ENCODE results near the gene ALDH1L2.
"Not testable (repeated sequence)": the region's sequence is repeated elsewhere in the genome, so short reads cannot be mapped to it uniquely, and the experiment has no call there.

ALDH1L2 gene

DNA sequence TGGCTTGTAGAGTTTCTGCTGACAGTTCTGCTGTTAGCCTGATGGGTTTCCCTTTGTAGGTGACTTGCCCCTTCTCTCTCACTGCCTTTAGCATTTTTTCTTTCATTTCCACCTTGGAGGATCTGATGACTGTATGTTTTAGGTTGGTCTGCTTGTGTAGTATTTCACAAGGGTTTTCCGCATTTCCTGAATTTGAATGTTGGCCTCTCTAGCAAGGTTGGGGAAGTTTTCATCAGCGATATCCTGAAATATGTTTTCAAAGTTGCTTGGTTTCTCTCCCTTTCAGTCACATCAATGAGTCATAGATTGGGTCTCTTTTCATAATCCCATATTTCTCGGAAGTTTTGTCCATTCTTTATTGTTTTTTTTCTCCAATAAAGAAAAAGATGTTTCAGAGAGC, 86.7 kb downstream of the ALDH1L2 start:
- DNase-seq, result no peak
- H3K27me3 Mint-ChIP-seq, result no peaks in the 10 kb centered on the region
- no peak overlapping the region for H3K27ac Mint-ChIP-seq
- H3K4me1 Mint-ChIP-seq, result peaks cover 2% of the 10 kb centered on the region
- no peak overlapping the region for H3K4me3 Mint-ChIP-seq
- H3K36me3 Mint-ChIP-seq (ENCODE audit: low read depth), result peaks cover 69% of the 10 kb centered on the region
- H3K9me3 Mint-ChIP-seq, result no peaks in the 10 kb centered on the region
- ATAC-seq, result no peak

DNA sequence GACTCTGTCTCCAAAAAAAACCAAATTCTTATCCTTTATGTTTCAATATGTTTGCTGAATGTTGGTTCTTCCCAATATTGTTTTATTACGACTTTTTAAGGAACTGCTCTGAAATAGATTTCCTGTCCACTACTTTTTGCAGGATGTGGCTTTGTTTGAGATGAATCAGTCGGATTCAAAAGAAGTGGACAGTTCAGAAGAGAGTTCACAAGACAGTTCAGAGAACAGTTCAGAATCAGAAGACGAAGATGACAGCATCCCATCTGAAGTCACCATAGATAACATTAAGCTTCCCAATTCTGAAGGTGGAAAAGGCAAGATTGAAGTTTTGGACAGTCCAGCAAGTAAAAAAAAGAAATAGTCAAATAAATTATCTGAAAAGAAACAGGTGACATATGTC, 89.9 kb downstream of the ALDH1L2 start:
- Mint-ChIP-seq H3K27ac (no peak overlapping the region), H3K36me3 (ENCODE audit: low read depth) (peaks cover 64% of the 10 kb centered on the region), H3K27me3 (no peaks in the 10 kb centered on the region), H3K9me3 (no peaks in the 10 kb centered on the region), H3K4me3 (no peak overlapping the region), H3K4me1 (peaks cover 15% of the 10 kb centered on the region)
- DNase-seq, result no peak
- no peak for ATAC-seq

DNA sequence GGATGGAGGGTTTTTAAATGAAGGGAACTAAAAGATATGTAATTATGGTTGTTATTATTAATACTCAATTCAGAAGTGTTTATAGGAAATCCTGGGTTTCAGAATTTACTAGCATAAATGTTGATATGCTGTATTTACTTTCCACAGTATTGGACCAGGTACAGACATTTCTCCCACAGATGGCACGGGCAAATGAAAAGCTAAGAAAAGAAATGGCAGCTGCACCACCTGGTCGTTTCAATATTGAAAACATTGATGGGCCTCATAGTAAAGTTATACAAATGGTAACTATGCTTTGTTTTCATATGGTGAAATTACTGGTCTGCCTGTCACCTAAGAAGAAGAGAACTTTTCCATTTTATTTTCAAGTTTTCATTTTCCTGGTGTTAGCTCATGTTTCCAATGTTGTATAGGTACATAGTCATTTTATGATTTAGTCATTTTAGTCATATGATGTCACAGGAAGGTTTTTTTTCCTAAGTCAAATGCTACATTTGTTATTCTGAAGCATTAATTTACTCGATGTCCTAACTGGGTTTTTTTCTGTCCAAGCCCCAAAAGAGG, 92.6 kb downstream of the ALDH1L2 start:
- H3K27ac Mint-ChIP-seq, result no peak overlapping the region
- ATAC-seq, result no peak

GRCh38 chr12:104990950-104991349, 93.3 kb downstream of the ALDH1L2 start:
- ATAC-seq (no peak), DNase-seq (no peak)
- Mint-ChIP-seq H3K4me1 (peaks cover 37% of the 10 kb centered on the region), H3K27me3 (no peaks in the 10 kb centered on the region), H3K9me3 (no peaks in the 10 kb centered on the region), H3K4me3 (no peak overlapping the region), H3K36me3 (ENCODE audit: low read depth) (peaks cover 58% of the 10 kb centered on the region), H3K27ac (no peak overlapping the region)

More for the DNA sequence above, 92.6 kb downstream of the ALDH1L2 start:
- Mint-ChIP-seq H3K36me3 (ENCODE audit: low read depth) (peaks cover 61% of the 10 kb centered on the region), H3K4me1 (peaks cover 36% of the 10 kb centered on the region), H3K4me3 (no peak overlapping the region), H3K27me3 (no peaks in the 10 kb centered on the region), H3K9me3 (no peaks in the 10 kb centered on the region)
- no peak for DNase-seq

DNA sequence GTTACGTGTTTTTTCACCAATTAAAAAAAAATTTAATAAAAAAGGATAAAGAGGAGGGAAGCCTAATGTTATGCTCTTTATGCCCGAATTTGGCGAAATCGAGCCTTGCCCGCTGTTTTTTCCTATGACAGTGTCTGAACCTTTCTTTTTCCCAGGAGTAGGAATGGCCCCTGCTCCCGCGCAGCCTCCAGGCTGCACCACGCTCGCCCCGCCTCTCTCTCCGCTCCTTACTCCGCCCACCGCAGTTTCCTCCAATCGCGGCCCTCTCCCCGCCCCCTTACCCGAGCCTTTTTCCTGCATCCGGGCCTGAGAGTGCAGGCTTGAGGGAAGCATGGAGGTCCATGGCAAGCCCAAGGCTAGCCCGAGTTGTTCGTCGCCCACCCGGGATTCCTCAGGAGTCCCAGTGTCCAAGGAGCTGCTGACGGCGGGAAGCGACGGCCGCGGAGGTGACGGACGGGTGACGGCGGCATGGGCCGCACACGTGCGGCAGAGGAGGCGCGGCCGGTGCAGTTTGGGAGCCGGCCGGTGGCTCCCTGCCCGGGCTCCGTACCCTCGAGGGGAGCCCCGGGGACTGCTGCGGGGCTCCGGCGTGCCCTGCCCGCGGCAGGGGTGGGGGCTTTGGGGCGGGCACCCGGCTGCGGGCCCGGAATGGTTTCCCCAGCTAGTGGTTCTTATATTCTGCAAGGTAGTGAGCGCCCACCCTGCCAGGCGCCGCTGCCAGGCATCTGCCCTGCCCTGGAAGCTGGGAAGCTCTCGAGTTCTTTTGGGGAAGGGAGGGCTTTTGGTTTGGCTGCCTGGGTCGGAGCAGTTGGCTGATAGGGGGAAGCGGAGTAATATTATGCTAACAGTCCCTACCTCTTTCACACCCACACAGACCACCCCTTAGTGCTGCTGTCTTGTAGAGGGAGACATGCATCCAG, 98.0 kb downstream of the ALDH1L2 start, which contains the start of gene NOPCHAP1:
TSS of gene NOPCHAP1 (plus strand) at position 295 of the 920 bp plus-strand sequence. CDS start at position 332, 37 bp downstream.
- H3K27ac Mint-ChIP-seq, result peak within 1 kb of the TSS; percentile 78
- peak within 1 kb of the TSS; percentile 86 for H3K4me3 Mint-ChIP-seq

GRCh38 chr12:104985206-104985605, 99.1 kb downstream of the ALDH1L2 start:
- ATAC-seq (no peak), DNase-seq (no peak)
- no peak overlapping the region for H3K27ac Mint-ChIP-seq
- H3K27me3 Mint-ChIP-seq, result peaks cover 8% of the 10 kb centered on the region
- no peaks in the 10 kb centered on the region for H3K9me3 Mint-ChIP-seq
- peaks cover 28% of the 10 kb centered on the region for H3K36me3 Mint-ChIP-seq (ENCODE audit: low read depth)
- H3K4me1 Mint-ChIP-seq, result peaks cover 39% of the 10 kb centered on the region
- peak overlapping the region; percentile 86 for H3K4me3 Mint-ChIP-seq

More for the DNA sequence above, 98.0 kb downstream of the ALDH1L2 start, which contains the start of gene NOPCHAP1:
- Mint-ChIP-seq H3K9me3 (no peaks in the 10 kb centered on the region), H3K36me3 (ENCODE audit: low read depth) (peaks cover 35% of the 10 kb centered on the region), H3K4me1 (peaks cover 40% of the 10 kb centered on the region), H3K27me3 (peaks cover 8% of the 10 kb centered on the region)
- DNase-seq (peak; percentile 91), ATAC-seq (peak; percentile 98)

DNA sequence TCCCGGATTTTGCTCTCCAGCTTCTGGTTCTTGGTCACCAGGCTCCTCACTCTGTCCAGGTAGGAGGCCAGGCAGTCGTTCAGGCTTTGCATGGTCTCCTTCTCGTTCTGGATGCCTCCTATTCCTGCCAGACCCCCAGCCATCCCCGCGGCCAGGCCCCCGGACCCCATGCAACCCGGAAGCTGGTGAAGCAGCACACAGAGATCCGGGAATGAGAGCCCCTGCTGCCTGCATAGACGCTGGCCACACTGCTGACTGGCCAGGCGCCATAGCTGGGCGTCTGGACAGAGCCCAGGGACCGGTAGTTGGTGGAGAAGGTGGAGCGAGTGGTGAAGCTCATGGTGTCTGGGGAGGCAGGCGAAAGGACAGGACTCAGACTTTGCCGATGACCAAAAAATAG, 106.6 kb downstream of the ALDH1L2 start:
- H3K36me3 Mint-ChIP-seq (ENCODE audit: low read depth); H3K4me3 Mint-ChIP-seq; DNase-seq; ATAC-seq; H3K27ac Mint-ChIP-seq; H3K9me3 Mint-ChIP-seq; H3K27me3 Mint-ChIP-seq: not testable (repeated sequence)
- peaks cover 11% of the 10 kb centered on the region for H3K4me1 Mint-ChIP-seq

GRCh38 chr12:104976703-104977102, 107.6 kb downstream of the ALDH1L2 start:
- Mint-ChIP-seq H3K36me3 (ENCODE audit: low read depth) (no peaks in the 10 kb centered on the region), H3K4me3 (no peak overlapping the region), H3K27me3 (no peaks in the 10 kb centered on the region), H3K9me3 (no peaks in the 10 kb centered on the region), H3K4me1 (peaks cover 11% of the 10 kb centered on the region), H3K27ac (no peak overlapping the region)
- no peak for DNase-seq
- no peak for ATAC-seq

- no peaks in the 10 kb centered on the region for H3K27me3 Mint-ChIP-seq
- DNase-seq (no peak), ATAC-seq (no peak)
- H3K27ac Mint-ChIP-seq, result no peak overlapping the region
- no peak overlapping the region for H3K4me3 Mint-ChIP-seq
- no peaks in the 10 kb centered on the region for H3K9me3 Mint-ChIP-seq
- H3K36me3 Mint-ChIP-seq (ENCODE audit: low read depth), result no peaks in the 10 kb centered on the region
- H3K4me1 Mint-ChIP-seq, result peaks cover 13% of the 10 kb centered on the region
Observed at GRCh38 chr12:104975587-104976343, 108.5 kb downstream of the ALDH1L2 start.

DNA sequence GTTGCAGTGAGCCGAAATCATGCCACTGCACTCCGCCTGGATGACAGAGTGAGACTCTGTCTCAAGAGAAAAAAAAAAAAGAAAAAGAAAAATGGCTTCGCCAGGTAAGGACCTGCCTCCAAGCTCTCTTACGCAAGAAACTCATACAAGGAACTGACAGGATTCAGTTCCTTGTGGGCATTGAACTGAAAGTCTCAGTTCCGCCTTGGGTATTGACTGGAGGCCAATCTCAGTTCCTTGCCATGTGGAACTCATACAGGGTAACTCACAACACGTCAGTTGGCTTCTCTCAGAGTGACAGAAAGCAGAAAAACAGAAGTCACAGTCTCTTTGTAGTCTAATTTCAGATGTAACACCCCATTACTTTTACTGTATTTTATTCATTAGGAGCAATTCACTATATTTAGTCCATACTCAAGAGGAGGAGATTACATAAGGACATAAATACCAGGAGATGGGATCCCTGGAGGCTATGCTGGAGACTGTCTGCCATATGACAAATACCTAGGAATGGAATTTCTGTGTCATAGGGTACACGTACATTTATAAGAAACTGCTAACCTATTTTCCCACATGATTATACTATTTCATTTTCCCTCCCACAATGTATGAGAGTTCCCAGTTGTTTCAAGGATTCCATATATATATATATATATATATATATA, 109.5 kb downstream of the ALDH1L2 start:
- ATAC-seq (peak; percentile 65), DNase-seq (no peak)
- Mint-ChIP-seq H3K4me1 (peaks cover 13% of the 10 kb centered on the region), H3K4me3 (no peak overlapping the region), H3K27ac (no peak overlapping the region), H3K27me3 (no peaks in the 10 kb centered on the region), H3K36me3 (ENCODE audit: low read depth) (no peaks in the 10 kb centered on the region), H3K9me3 (no peaks in the 10 kb centered on the region)

DNA sequence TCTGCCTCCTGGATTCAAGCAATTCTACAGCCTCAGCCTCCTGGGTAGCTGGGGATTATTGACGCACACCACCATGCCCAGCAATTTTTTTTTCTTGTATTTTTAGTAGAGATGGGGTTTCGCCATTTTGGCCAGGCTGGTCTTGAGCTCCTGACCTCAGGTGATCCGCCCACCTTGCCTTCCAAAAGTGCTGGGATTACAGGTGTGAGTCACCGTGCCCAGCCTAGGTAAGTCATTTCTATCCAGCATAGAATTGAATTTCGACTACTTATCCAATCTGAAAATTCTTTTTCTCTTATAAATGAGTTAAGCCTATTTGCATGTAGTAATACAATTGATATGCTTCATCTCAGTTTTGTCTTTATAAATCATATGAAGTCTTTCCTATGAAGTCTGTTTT, 111.0 kb downstream of the ALDH1L2 start:
- ATAC-seq (no peak), DNase-seq (no peak)
- Mint-ChIP-seq H3K36me3 (ENCODE audit: low read depth) (no peaks in the 10 kb centered on the region), H3K4me3 (no peak overlapping the region), H3K27ac (no peak overlapping the region), H3K27me3 (no peaks in the 10 kb centered on the region), H3K9me3 (no peaks in the 10 kb centered on the region), H3K4me1 (peaks cover 13% of the 10 kb centered on the region)

GRCh38 chr12:104971306-104971705, 113.0 kb downstream of the ALDH1L2 start:
- H3K4me1 Mint-ChIP-seq, result peaks cover 13% of the 10 kb centered on the region
- no peak overlapping the region for H3K27ac Mint-ChIP-seq
- no peaks in the 10 kb centered on the region for H3K9me3 Mint-ChIP-seq
- no peak overlapping the region for H3K4me3 Mint-ChIP-seq
- H3K36me3 Mint-ChIP-seq (ENCODE audit: low read depth), result no peaks in the 10 kb centered on the region
- H3K27me3 Mint-ChIP-seq, result no peaks in the 10 kb centered on the region
- no peak for ATAC-seq
- DNase-seq, result no peak

Data from activated naive CD8-positive, alpha-beta T cell treated with anti-CD3 and anti-CD28 coated beads, Interleukin-2, amount 50 U/mL, for 24 hours (primary cell).